NCI-H187 (cell line): ENCODE results near the gene LDLRAD4.
"Not testable (repeated sequence)": the region's sequence is repeated elsewhere in the genome, so short reads cannot be mapped to it uniquely, and the experiment has no call there.

Experiments
- DNase-seq, 2 experiments: peaks; one replicate each; lab custom pipeline; 2025; lab: John Stamatoyannopoulos, UW

The LDLRAD4 gene

DNA sequence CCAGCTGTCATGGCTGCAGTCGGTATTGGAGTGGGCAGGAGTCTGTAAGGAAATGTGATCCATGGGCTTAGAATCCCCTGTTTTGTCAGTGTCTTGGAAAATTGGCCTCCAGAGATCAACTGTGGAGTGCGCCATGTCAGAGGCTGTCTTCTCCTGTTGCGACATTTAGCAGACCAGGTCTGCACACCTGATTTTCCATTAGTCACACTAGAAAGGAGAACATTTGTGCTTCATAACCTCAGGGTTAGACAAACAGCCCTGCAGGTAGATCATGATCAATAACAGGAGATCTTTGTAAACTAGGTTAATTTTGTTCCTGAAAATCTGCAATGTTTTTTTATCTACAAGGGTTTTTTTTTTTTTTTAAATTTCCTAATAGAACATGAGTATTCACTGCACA, 28.0 kb downstream of the LDLRAD4 start:
- DNase-seq: no peak

DNA sequence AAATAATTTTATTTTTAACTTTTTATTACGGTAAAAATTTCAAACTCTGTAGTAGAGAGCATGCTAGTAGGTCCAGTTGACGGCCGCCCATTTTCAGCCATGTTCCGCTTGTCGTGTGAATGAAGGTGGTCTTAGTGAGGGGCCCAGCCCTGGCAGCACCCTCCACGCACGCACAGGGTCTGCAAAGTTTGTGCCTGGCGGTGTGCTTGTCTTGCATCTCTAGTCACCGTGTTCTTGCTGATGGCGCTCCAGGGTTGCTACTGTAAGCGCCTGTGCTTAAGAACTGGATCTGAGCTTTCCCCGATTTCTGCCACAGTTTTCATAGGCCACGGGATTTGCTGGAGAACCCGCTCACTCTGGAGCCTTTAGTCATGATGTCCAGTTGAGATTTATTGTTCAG, 28.9 kb downstream of the LDLRAD4 start:
- DNase-seq: no peak

DNA sequence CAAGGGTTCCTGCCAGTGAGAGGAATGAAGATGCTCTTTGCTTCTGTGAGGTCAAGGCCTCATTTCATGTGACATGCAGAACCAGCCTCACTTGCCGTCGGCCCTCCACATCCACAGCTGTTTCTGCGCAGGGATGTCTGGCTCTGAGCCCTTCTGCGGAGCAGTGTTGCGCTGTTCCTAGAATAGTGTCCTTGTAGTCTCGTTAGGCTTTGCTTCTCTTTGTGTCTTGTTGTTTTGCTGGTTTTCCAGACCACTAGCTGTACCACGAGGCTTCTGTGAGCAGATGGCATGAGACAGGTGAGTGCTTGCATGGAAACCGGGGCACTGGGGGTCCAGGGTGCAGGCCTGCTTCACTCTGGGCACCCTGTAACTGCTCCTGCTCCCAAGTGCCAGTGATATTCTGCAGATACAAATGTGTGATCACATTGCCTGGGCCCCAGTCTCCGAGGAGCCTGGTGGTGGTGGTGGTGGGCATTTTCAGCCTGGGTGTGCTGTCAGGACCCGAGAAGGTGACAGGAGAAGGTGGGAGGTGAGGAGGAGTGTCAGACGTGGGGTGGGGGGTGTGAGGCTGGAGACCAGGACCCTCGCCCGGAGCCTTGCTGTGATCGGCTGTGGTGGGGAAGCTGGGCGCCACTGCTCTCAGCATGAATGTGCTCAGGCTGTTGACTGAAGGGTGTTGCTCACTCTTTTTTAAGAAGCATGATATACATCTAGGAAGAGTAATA, 34.3 kb downstream of the LDLRAD4 start:
- no peak for DNase-seq

DNA sequence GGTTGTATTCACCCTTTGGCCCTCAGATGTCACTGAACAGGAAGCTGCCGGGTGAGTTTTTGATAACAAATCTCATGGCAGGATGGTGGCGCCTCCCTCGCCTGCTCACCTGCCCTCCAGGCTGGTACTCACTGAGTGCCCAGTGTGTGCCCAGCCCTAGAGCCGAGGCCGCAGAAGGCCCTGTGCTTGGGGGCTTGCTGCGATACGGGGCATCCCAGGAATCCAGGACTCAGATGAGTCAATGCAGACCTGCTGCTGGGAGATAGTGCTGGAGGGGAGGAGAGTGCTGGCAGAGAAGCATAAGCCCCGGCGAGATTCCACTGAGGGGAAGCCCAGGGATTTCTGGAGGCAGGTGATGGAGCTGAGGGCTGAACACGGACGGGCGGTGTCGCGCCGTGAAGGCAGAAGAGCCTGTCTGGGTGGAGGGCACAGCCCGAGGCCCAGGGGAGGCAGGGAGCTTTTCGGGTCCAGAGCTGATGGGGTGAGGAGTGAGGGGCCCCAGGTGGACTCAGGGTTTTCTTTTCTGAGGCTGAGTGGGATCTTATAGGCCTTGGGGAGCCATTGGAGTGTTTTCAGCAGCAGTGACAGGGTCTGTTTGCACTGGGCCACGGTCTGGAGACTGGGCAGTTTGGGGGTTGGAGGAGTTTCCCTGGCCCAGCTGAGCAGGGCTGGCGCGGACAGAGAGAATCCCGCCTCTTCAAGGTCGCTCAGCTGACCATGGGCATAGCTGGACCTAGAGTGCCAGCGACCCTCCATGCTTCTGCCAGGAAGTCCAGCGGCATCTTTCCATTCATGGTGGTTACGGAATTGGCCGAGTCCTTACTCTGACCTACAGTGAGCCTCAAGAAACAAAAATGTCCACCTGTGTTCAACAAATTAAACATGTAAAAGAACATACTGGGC, 35.5 kb downstream of the LDLRAD4 start:
- no peak for DNase-seq

DNA sequence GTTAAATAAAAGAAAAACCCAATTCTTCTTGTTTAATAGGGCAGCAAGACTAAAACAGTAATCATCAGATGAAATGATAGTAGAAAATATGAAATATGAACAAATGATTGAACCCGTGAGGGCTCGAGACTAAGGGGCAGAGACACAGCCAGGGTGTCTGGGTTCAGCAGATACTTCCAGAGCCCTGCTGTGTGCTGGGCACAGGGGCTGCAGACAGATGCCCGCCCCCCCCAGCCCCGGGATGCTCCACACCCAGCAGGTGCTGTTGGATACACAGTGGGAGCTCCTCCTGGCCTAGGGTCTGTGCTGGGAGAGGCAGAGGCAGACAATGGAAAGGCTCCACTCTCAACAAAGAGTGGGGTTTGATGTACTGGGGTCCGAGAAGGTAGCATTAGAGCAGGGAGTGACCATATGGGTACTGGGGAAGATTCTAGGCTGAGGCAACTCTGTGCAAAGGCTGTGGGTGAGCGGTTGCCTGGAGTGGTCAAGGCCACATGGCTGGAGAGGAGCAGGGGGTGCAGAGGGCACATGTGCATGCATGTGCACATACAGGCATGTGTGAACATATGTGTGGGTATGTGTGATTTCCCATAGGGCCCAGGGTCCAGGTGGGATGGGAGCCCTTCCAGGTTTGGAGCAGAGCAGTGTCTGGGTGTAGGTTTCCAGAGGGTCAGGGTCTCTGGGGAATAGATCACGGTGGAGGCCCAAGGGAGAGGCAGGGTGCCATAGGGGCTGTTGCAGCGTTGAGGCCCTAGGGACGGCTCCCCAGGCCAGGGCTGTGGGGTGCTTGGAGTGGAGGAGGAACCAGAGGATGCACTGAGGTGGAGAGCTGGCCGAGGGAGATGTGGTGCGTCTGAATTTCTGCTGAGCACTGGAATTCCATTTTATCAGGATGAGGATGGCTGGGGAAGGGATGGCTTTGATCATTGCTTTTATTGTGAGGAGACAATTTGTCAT, 36.7 kb downstream of the LDLRAD4 start:
- no peak for DNase-seq

DNA sequence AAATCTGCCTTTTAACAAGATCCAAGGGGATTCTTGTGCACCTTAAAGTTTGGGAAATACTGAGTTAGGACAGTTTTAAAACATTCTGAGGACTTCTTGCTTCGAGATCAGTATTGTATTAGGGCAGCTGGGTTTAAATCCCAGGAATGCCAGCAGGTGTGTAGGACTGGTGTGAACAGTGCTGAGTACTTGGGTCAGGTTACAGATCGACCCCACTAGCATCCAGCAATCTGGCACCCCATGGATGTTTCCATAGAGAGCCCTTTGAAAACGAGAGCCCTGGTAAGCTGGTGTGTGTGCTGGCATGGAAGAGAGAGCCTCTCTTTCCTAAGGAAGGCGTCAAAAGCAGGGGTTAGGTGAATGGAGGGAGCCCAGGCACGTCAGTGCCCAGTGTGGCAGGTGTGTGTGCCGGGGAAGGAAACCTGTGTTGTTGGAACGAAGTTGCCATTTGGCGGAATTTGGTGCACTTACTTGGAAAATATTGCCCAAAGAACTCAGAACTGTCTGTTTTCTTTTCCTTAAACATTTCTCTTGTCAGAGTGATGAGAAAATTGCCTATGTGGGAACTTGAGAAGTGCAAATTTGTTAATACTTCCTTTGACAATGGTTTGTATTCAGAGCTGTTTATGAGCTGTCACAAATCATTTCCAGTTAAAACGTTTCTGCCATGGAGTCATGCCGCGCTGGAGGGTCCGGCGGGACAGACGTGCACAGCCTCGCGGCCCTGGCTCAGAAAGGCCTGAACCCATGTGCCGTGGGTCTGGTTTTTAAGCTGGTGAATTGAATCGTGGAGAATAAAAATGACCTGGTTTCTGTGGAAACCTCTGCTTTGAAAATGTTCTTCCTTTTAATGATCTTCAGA, 38.1 kb downstream of the LDLRAD4 start:
- DNase-seq: no peak

DNA sequence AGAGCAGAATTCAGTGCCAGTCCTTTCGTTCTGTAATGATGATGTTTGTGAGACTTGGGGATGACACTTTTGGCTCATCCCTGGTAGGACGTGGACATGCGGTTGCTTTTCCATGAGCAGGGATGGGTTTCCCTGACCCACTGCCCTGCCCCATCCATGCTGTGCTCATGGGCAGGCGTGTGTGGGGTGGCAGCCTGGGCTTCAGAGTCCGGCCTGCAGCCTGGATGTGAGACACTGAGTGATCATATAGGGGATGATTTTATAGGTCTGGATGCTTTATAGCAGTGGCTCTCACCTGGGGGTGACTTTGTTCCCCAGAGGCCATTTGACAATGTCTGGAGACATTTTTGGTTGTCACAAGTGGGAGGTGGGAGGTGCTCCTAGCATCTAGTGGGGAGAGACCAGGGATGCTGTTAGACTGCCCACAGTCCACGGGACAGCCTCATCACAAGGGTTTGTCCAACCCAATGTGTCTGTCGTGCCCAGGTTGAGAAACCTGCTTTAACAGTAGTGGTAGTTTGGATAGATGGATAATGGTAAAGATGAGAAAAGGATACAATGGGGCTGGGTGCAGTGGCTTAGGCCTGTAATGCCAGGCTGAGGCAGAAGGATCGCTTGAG, 38.9 kb downstream of the LDLRAD4 start:
- no peak for DNase-seq

DNA sequence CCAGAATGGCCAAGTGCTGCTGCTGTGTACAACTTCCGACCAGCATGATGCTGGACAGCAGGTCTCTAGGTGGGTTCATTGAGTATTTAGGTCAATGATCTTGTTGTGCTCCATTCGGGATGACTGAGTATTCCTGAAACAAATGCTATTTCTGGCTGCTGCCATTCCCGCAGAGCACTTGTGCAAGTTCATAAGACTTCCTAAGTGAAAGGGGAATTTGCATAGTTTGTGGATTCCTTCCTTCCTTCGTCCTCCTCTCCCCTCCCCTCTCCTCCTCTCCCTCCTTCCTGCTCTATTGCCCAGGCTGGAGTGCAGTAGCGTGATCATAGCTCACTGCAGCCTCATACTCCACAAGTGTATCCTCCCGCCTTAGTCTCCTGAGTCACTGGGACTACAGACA, 40.4 kb downstream of the LDLRAD4 start:
- no peak for DNase-seq

DNA sequence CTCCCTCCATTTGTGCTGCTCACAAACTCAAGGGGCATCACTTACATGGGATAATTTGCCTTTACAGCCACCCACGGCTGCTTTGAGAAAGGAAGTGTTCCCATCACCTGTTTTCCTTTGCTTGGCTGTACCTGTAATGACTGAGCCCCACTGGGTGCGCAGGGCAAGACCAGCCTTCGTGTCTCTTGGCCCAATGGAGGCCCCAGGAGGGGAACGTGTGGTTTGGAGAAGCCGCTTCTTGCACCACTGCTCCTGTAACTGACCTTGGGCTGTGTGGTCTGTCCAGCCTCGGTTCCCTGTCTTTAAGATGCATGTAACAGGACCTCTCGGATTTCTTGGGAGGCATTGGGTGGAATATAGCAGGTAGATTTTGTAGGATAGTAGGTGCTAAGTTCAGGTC, 41.1 kb downstream of the LDLRAD4 start:
- no peak for DNase-seq

DNA sequence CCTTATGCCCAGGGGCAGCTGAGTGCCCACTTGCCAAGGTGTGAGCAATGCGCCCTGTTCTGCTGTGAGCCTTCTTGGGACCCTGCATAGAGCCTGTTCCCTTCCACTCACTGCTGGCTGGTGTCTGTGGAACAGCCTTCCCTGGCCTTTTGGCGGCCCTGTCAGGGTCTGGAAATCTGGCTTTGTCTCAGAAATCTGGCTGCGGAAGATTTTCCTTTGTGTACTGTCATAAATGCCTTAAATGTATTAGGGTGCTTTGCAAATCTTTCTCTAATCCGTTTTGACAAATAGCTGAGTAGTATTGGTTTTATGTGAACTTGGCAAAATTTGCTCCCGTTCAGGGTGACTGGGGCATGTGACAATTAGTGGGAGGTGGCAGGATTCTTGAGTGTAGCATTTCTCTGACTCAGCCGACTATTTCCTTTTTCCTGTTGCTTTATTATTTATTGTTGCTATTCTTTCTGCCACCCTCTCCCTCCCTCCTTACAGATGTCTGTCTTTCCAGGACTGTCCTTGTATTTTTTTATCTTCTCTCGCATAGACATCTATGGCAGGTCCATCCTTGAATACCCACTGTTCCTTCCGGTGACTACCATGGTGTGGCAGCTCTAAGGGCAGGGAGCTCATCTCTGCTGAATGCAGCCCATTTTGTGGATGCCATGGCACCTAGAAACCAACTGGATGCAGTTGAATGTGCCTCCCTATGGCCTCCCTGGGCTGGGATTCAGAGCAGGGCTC, 41.8 kb downstream of the LDLRAD4 start:
- DNase-seq: no peak

DNA sequence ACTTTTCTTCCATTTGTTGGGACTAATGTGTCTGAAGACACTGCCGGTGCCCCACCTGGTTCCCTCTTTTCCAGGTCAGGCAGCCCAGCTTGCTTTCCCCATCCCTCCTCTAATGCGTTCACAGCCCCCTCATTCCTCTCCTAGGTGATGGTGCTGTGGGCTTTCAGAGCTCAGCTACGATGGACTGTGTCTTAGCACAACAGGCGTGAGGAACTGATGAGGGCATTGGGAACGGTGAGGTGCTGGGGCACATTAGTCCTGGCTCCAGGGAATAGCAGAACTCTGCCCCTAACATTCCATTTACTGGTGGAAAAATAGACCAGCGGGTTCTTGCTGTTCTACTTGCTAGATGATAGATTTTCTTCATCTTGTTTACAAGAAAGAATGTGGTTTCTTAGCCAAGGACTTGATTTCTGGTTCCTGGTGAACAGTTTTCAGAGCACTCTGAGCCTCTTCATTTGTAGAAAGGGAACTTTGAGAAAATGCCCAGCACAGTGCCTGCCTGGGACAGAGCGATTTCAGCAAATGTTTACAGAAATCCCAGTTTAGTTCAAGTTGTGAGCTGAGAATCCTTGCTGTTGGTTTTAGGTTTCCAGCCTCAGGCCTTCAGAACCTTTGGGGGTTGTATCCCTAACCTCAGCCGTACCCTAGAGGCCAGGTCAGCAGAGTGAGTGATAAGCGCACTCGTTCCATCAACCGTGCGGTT, 42.5 kb downstream of the LDLRAD4 start:
- no peak for DNase-seq

DNA sequence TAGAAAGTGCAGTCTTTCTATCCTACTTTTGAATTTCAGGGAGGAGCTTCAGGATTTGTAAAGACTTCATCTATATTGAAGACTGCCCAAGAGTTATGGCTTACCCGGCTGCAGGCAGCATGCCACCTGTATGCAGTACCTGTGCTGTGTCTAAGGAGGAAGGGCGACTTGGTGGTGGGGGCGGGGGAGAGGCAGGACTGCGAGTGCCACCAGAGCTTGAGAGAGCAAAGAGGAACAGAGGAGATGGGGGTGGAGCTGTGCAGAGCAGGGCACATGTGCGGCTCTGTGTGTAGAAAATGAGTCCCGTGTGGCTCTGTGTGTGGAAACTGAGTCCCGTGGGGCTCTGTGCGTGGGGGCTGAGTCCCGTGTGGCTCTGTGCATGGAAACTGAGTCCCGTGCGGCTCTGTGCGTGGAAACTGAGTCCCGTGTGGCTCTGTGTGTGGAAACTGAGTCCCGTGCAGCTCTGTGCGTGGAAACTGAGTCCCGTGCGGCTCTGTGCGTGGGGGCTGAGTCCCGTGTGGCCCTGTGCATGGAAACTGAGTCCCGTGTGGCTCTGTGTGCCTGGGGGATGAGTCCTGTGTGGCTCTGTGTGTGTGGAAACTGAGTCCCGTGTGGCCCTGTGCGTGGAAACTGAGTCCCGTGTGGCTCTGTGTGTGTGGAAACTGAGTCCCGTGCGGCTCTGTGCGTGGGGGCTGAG, 43.2 kb downstream of the LDLRAD4 start:
- DNase-seq: no peak

DNA sequence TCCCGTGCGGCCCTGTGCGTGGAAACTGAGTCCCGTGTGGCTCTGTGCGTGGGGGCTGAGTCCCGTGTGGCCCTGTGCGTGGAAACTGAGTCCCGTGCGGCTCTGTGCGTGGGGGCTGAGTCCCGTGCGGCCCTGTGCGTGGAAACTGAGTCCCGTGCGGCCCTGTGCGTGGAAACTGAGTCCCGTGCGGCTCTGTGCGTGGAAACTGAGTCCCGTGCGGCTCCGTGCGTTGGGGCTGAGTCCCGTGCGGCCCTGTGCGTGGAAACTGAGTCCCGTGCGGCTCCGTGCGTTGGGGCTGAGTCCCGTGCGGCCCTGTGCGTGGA, 43.8 kb downstream of the LDLRAD4 start:
- not testable (repeated sequence) for DNase-seq

DNA sequence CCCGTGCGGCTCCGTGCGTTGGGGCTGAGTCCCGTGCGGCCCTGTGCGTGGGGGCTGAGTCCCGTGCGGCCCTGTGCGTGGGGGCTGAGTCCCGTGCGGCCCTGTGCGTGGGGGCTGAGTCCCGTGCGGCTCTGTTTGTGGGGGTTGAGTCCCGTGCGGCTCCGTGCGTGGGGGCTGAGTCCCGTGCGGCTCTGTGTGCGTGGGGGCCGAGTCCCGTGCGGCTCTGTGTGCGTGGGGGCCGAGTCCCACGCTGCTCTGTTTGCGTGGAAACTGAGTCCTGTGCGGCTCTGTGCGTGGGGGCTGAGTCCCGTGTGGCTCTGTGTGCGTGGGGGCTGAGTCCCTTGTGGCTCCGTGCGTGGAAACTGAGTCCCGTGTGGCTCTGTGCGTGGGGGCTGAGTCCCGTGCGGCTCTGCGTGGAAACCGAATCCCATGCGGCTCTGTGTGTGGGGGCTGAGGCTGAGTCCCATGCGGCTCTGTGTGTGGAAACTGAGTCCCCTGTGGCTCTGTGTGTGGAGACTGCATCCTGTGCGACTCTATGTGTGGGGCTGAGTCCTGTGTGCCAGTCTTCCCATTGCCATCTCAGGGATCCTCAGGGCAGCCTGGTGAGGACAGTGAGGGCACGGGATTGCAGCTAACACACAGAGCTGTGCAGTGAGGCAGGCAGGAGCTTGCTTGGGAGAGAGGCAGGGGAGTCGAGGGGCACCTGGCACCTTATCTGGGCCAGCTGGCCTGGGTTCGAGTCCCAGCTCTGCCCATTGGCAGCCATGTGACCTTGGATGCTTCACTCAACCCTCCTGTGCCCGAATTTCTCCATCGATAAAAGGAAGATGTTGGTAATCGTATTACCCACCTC, 44.5 kb downstream of the LDLRAD4 start:
- DNase-seq: no peak

DNA sequence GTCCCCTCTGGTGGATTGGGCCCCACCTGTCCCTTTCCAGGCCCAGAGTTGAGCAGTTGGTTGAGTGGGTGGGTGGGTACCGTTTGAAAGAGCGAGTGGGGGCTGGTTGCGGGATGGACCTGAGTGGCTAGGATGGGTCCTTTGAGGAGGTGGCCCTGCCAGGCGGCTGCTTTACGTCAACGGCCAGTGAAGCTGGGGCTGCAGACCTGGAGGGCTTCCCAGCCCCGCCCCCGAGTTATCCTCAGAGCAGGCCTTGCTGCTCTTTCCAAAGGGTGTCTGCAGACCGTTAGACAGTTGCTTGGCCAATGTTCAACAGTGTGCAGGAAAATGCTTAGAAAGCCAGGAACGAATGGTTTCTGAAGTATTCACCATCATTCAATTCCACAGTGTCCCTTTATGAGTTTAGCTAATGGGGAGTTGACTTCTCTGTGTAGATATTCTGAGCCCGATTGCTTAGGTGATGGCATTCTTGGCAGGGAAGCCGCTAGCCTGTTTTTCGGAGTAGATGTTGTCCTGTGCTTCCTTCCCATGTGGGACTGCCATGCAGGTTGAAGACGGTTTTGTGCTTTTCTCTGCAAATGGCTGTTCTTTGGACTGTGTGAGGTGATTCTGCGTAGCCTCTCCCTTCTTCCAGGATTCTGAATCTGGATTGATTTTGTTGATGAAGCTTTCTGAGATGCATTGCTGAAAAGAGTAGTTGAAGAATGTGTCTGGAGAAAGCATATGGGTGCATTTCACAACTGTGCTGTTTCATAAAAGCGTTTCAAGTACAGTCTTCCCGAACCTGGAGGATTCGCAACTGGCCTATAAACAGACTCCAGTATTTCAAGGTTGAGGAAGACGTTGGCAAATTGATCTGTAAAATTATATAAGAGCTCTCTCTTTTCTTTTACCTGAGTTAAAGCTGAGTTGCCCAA, 45.8 kb downstream of the LDLRAD4 start:
- DNase-seq: no peak

DNA sequence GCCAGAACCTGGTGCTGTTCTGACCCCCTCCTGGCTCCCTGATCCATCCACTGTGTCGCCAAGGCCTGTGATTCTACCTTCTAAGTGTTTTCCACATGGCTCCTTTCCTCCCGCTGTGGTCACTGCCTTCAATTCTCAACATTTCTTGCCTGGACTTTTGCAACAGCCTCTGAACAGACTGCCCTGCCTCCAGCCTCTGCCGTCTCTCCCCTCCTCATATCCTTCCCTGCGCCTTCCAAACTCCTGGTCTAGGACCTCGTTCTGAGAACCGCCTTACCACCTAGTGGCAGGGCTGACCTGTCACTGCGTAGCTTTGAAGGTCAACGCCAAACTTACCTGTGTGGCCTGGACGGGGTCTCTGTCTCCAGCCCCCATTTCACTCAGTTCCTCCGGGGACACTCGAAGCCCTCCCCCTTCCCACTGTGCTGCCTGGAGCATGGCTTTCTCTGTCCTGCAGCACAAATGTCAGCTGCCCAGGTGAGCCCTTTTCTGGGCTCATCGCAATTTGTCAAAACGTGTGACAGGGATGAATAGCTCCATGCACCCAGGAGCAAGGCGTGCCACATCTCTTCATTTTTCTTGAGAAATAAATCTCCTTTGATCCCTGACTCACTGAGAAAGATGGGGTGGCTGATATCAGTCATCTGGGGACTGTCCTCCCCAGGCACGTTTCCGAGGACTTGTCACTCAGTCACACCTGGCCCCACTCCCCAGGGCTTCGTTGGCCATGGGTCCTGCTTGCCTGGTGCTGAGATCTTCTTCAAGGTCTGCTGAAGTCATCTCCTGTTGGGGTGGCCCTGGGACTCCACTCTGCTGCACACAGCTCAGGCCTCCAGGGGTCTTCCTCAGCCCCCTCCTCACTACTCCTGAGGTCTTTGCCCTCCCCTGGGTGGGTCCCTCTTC, 46.7 kb downstream of the LDLRAD4 start:
- DNase-seq: no peak
